SU-DHL-6 (cell line): ENCODE data around the gene PKNOX2.

ENCODE experiments used
- H2AFZ ChIP-seq: fragments of 200-600 bp; sonication (generic); 2 replicates; pipeline ENCODE4 v1.6.1; 2014; ENCODE audit warnings: low read depth, mild to moderate bottlenecking, moderate library complexity, mixed read lengths, antibody characterized with exemption, low read length; ENCODE audit not compliant: severe bottlenecking
- H3F3A ChIP-seq: fragments of 200-600 bp; shearing (Covaris generic); 2 replicates; pipeline ENCODE4 v1.6.0; 2016; ENCODE audit warnings: antibody characterized with exemption, mild to moderate bottlenecking; ENCODE audit not compliant: insufficient read depth
- H3K27ac ChIP-seq: fragments of 200-600 bp; sonication (generic); 2 replicates; pipeline ENCODE4 v1.5.1; 2016; ENCODE audit warnings: low read depth, mild to moderate bottlenecking, low read length, moderate library complexity, mixed read lengths
- H3K27me3 ChIP-seq: fragments of 200-600 bp; sonication (generic), shearing (Covaris generic); 2 replicates; pipeline ENCODE4 v1.6.0; 2014; ENCODE audit warnings: mild to moderate bottlenecking, low read length
- H3K36me3 ChIP-seq: fragments of 200-600 bp; sonication (generic); 2 replicates; pipeline ENCODE4 v1.6.1; 2014; ENCODE audit warnings: mild to moderate bottlenecking, low read length, mixed read lengths
- H3K4me2 ChIP-seq: fragments of 300-600, 200-600 bp; shearing (Covaris generic), sonication (generic); 2 replicates; pipeline ENCODE4 v1.6.0; 2014; ENCODE audit warnings: low read length, low read depth, mild to moderate bottlenecking; ENCODE audit not compliant: poor library complexity, severe bottlenecking
- H3K4me3 ChIP-seq: fragments of 200-600 bp; sonication (generic); 2 replicates; pipeline ENCODE4 v1.5.1; 2014; ENCODE audit warnings: antibody characterized with exemption, low read length, mild to moderate bottlenecking, mixed read lengths; ENCODE audit not compliant: insufficient read depth, poor library complexity, severe bottlenecking
- H3K79me2 ChIP-seq: fragments of 200-600 bp; sonication (generic); 2 replicates; pipeline ENCODE4 v1.6.1; 2014; ENCODE audit warnings: mild to moderate bottlenecking, low read length, moderate library complexity; ENCODE audit not compliant: insufficient read depth
- H3K9ac ChIP-seq: fragments of 200-600 bp; sonication (generic); 2 replicates; pipeline ENCODE4 v1.7.0; 2014; ENCODE audit warnings: mild to moderate bottlenecking, low read length
- H3K9me2 ChIP-seq: fragments of 200-600 bp; sonication (generic); replicated peaks from 2 replicates; pipeline ENCODE4 v1.6.1; 2014; ENCODE audit warnings: low read length; ENCODE audit not compliant: insufficient read depth
- H3K9me3 ChIP-seq: fragments of 200-600 bp; sonication (generic); 2 replicates; pipeline ENCODE4 v1.6.1; 2014; ENCODE audit warnings: low read length, mixed read lengths; ENCODE audit not compliant: insufficient read depth
- H4K20me1 ChIP-seq: fragments of 200-600 bp; sonication (generic); 2 replicates; pipeline ENCODE4 v1.6.1; 2014; ENCODE audit warnings: low read depth, mild to moderate bottlenecking, antibody characterized with exemption, low read length, moderate library complexity, mixed read lengths
- EZH2phosphoT487 ChIP-seq: fragments of 200-600 bp; sonication (generic), shearing (Covaris generic); conservative IDR thresholded peaks from 2 replicates; pipeline ENCODE4 v1.6.1; 2018; ENCODE audit warnings: mild to moderate bottlenecking, antibody characterized with exemption, low read length, moderate library complexity, mixed read lengths
- TF ChIP-seq, protein P1 (sequence below): fragments of 200-600 bp; sonication (generic); IDR thresholded peaks from one replicate; pipeline ENCODE4 v1.5.1; 2017; ENCODE audit warnings: antibody characterized with exemption, mild to moderate bottlenecking, low read length, moderate library complexity; ENCODE audit not compliant: insufficient read depth, poor library complexity, severe bottlenecking

PKNOX2 gene

DNA sequence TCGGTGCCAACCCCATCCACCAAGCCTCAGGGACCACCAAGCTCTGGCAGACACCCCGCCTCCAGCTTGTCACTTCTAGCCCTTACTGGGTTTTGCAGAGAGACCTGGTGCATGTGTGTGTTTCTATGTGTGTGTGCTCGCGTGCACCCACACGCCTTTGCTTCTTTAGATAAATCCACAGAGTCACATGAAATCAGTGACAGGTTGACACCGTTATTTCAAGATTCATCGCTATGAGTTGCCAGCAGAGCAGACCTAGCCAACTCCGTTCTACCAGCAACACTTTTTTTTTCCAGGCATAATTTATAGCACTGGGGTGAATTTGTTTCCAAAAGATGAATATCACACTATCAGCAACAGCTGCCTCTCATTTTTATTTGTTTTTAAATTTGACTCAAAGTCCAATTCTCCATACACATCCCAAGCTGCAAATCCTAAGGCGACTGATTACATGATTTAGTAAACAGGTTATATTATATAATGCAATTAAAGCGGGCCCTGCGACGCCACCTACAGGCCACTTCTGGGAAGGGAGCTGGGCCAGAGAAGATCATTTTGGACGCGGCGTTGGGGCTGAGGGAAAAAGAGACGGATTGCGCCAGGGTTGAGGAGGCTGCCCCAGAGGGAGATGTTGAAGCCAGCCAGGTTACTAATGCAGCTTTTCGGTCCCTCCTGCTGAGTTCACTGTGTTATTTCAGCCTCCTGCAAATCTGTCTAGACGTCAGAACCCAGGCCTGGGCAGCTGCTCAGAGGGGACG, 181.0 kb downstream of the PKNOX2 start:
- no peaks in the 10 kb centered on the region for H3K9me3 ChIP-seq
- H3K4me2 ChIP-seq = no peak overlapping the region
- no peaks in the 10 kb centered on the region for H3K9me2 ChIP-seq
- H3K4me3 ChIP-seq = no peak overlapping the region
- no peak overlapping the region for H3K9ac ChIP-seq
- H3K27ac ChIP-seq = no peak overlapping the region
- H3K79me2 ChIP-seq = no peaks in the 10 kb centered on the region
- H3K36me3 ChIP-seq = no peaks in the 10 kb centered on the region
- no peaks in the 10 kb centered on the region for H3K27me3 ChIP-seq
- no peak overlapping the region for H2AFZ ChIP-seq
- H3F3A ChIP-seq = no peaks in the 10 kb centered on the region
- H4K20me1 ChIP-seq = no peaks in the 10 kb centered on the region
- no peak for TF ChIP-seq EZH2phosphoT487
- TF ChIP-seq, protein P1, sequence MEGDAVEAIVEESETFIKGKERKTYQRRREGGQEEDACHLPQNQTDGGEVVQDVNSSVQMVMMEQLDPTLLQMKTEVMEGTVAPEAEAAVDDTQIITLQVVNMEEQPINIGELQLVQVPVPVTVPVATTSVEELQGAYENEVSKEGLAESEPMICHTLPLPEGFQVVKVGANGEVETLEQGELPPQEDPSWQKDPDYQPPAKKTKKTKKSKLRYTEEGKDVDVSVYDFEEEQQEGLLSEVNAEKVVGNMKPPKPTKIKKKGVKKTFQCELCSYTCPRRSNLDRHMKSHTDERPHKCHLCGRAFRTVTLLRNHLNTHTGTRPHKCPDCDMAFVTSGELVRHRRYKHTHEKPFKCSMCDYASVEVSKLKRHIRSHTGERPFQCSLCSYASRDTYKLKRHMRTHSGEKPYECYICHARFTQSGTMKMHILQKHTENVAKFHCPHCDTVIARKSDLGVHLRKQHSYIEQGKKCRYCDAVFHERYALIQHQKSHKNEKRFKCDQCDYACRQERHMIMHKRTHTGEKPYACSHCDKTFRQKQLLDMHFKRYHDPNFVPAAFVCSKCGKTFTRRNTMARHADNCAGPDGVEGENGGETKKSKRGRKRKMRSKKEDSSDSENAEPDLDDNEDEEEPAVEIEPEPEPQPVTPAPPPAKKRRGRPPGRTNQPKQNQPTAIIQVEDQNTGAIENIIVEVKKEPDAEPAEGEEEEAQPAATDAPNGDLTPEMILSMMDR = peak; percentile 44

- H3K9me2 ChIP-seq = no peaks in the 10 kb centered on the region
- no peaks in the 10 kb centered on the region for H3K27me3 ChIP-seq
- no peaks in the 10 kb centered on the region for H3K9me3 ChIP-seq
- H3K36me3 ChIP-seq = no peaks in the 10 kb centered on the region
- H4K20me1 ChIP-seq = no peaks in the 10 kb centered on the region
- no peak for TF ChIP-seq EZH2phosphoT487
- TF ChIP-seq, protein P1 = no peak
- H2AFZ ChIP-seq = no peak overlapping the region
- H3K4me3 ChIP-seq = no peak overlapping the region
- H3F3A ChIP-seq = no peaks in the 10 kb centered on the region
- no peak overlapping the region for H3K4me2 ChIP-seq
- no peak overlapping the region for H3K27ac ChIP-seq
- no peak overlapping the region for H3K9ac ChIP-seq
- no peaks in the 10 kb centered on the region for H3K79me2 ChIP-seq
Measured at GRCh38 chr11:125346179-125346530, 181.6 kb downstream of the PKNOX2 start.

GRCh38 chr11:125346565-125347260, 182.2 kb downstream of the PKNOX2 start:
- H3K79me2 ChIP-seq = no peaks in the 10 kb centered on the region
- TF ChIP-seq, protein P1 = no peak
- no peak for TF ChIP-seq EZH2phosphoT487
- no peak overlapping the region for H3K9ac ChIP-seq
- H3K36me3 ChIP-seq = no peaks in the 10 kb centered on the region
- H3K27me3 ChIP-seq = no peaks in the 10 kb centered on the region
- H2AFZ ChIP-seq = no peak overlapping the region
- H3K9me2 ChIP-seq = no peaks in the 10 kb centered on the region
- H3F3A ChIP-seq = no peaks in the 10 kb centered on the region
- no peaks in the 10 kb centered on the region for H3K9me3 ChIP-seq
- no peak overlapping the region for H3K4me2 ChIP-seq
- no peaks in the 10 kb centered on the region for H4K20me1 ChIP-seq
- no peak overlapping the region for H3K27ac ChIP-seq
- no peak overlapping the region for H3K4me3 ChIP-seq
